ENCODE results near the gene EGFL8.

The EGFL8 gene

GRCh38 chr6:32176476-32177182 is 12.2 kb downstream of the EGFL8 start:
- Histone ChIP-seq H3K4me3 (ENCODE audit: severe bottlenecking) (peak overlapping the region; percentile 45), H3K36me3 (ENCODE audit: low read depth) (peaks cover 9% of the 10 kb centered on the region), H3K4me1 (ENCODE audit: insufficient read depth, poor library complexity, severe bottlenecking) (peaks cover 4% of the 10 kb centered on the region), H3K27ac (ENCODE audit: poor library complexity, severe bottlenecking) (peak overlapping the region; percentile 89), H3K9me3 (ENCODE audit: severe bottlenecking) (no peaks in the 10 kb centered on the region), H3K27me3 (ENCODE audit: insufficient read depth, poor library complexity, severe bottlenecking) (no peaks in the 10 kb centered on the region)
- DNase-seq (ENCODE audit: low spot score) (no peak), ATAC-seq (ENCODE audit: low read depth) (peak; percentile 6; the same call in 1 of the 3 replicates)
- no peak for TF ChIP-seq CTCF (IDR thresholded peaks at IDR 0.05; ENCODE audit: poor library complexity, severe bottlenecking)

GRCh38 chr6:32177183-32177787 is 12.9 kb downstream of the EGFL8 start:
- no peaks in the 10 kb centered on the region for H3K9me3 ChIP-seq (ENCODE audit: severe bottlenecking)
- H3K4me1 ChIP-seq (ENCODE audit: insufficient read depth, poor library complexity, severe bottlenecking): peaks cover 4% of the 10 kb centered on the region
- peaks cover 9% of the 10 kb centered on the region; the same call in 1 of the 2 replicates for H3K36me3 ChIP-seq (ENCODE audit: low read depth)
- H3K27me3 ChIP-seq (ENCODE audit: insufficient read depth, poor library complexity, severe bottlenecking): no peaks in the 10 kb centered on the region
- peak overlapping the region; percentile 89 for H3K27ac ChIP-seq (ENCODE audit: poor library complexity, severe bottlenecking)
- ATAC-seq (ENCODE audit: low read depth) (peak; percentile 6), DNase-seq (ENCODE audit: low spot score) (no peak)
- peak overlapping the region; percentile 45 for H3K4me3 ChIP-seq (ENCODE audit: severe bottlenecking)
- TF ChIP-seq CTCF (IDR thresholded peaks at IDR 0.05; ENCODE audit: poor library complexity, severe bottlenecking): no peak

- no peaks in the 10 kb centered on the region for H3K27me3 ChIP-seq (ENCODE audit: insufficient read depth, poor library complexity, severe bottlenecking)
- DNase-seq (ENCODE audit: low spot score) (peak; percentile 98), ATAC-seq (ENCODE audit: low read depth) (peak; percentile 84)
- H3K4me3 ChIP-seq (ENCODE audit: severe bottlenecking): peak within 1 kb of the TSS; percentile 45
- no peaks in the 10 kb centered on the region for H3K9me3 ChIP-seq (ENCODE audit: severe bottlenecking)
- TF ChIP-seq CTCF (IDR thresholded peaks at IDR 0.05; ENCODE audit: poor library complexity, severe bottlenecking): no peak
- peak within 1 kb of the TSS; percentile 89 for H3K27ac ChIP-seq (ENCODE audit: poor library complexity, severe bottlenecking)
- H3K4me1 ChIP-seq (ENCODE audit: insufficient read depth, poor library complexity, severe bottlenecking): peaks cover 4% of the 10 kb centered on the region
- H3K36me3 ChIP-seq (ENCODE audit: low read depth): peaks cover 10% of the 10 kb centered on the region
These were observed 13.6 kb downstream of the EGFL8 start, which contains the start of gene RNF5 for GRCh38 chr6:32177788-32178546. Gene RNF5 (plus strand): TSS chr6:32178405. CDS start chr6:32178512, 107 bp downstream.

GRCh38 chr6:32178547-32179440 is 14.4 kb downstream of the EGFL8 start:
- Histone ChIP-seq H3K9me3 (ENCODE audit: severe bottlenecking) (no peaks in the 10 kb centered on the region), H3K4me3 (ENCODE audit: severe bottlenecking) (peak overlapping the region; percentile 45), H3K4me1 (ENCODE audit: insufficient read depth, poor library complexity, severe bottlenecking) (peaks cover 4% of the 10 kb centered on the region), H3K27me3 (ENCODE audit: insufficient read depth, poor library complexity, severe bottlenecking) (no peaks in the 10 kb centered on the region), H3K27ac (ENCODE audit: poor library complexity, severe bottlenecking) (peak overlapping the region; percentile 89), H3K36me3 (ENCODE audit: low read depth) (peaks cover 18% of the 10 kb centered on the region)
- ATAC-seq (ENCODE audit: low read depth): no peak
- no peak for DNase-seq (ENCODE audit: low spot score)
- TF ChIP-seq CTCF (IDR thresholded peaks at IDR 0.05; ENCODE audit: poor library complexity, severe bottlenecking): no peak

Data from RWPE2 (cell line).